K562 (cell line): Measurements from ENCODE around the gene MLANA. TPM values are rescaled to one million over a fixed set of nuclear protein-coding genes. Genes with fewer than 3 reads are reported as not detected.

Experiments used
- CC2D1A ChIP-seq: fragments of 450-650 bp; IDR thresholded peaks from 2 replicates; pipeline ENCODE4 v1.6.1; 2017; ENCODE audit warnings: mild to moderate bottlenecking
- ESRRA ChIP-seq: fragments of 450-650 bp; IDR thresholded peaks from 2 replicates; pipeline ENCODE4 v1.6.1; 2014; ENCODE audit warnings: low read depth, mild to moderate bottlenecking, moderate library complexity, borderline replicate concordance
- FOXM1 ChIP-seq, 2 experiments: fragments of 450-650 bp in 1 of 2; sonication (generic) in 1 of 2; formaldehyde crosslinking in 1 of 2; IDR thresholded peaks; 2 replicates each; pipeline versions ENCODE4 v1.6.1 to v1.9.0; 2017 to 2022; ENCODE audit warnings: low read depth in 2 of 2, mild to moderate bottlenecking in 2 of 2, missing genetic modification reagents in 1 of 2, moderate library complexity in 1 of 2
- JUND ChIP-seq, 2 experiments: IDR thresholded peaks; 2 replicates in 1 of 2; 3 replicates in 1 of 2; pipeline ENCODE4 v1.6.1; 2011; ENCODE audit warnings: borderline replicate concordance in 2 of 2, low read depth in 2 of 2, low read length in 2 of 2, improper control_type of control experiment in 1 of 2, missing biosample characterization in 1 of 2, missing genetic modification characterization in 1 of 2, missing genetic modification reagents in 1 of 2
- RAD21 ChIP-seq, 2 experiments: fragments of 250-450 bp in 1 of 2; fragments of 450-650 bp in 1 of 2; sonication (Bioruptor Pico) in 1 of 2; formaldehyde crosslinking in 1 of 2; IDR thresholded peaks in 1 of 2; conservative IDR thresholded peaks in 1 of 2; 2 replicates each; pipeline versions ENCODE4 v1.4.0 to v1.8.0; 2020 to 2022; ENCODE audit warnings: mild to moderate bottlenecking in 2 of 2, moderate library complexity in 1 of 2
- TCF3 ChIP-seq: sonication (generic); formaldehyde crosslinking; IDR thresholded peaks from 2 replicates; pipeline ENCODE4 v1.4.0; 2020; ENCODE audit warnings: mild to moderate bottlenecking, missing genetic modification reagents
- XRCC5 ChIP-seq: fragments of 200-400 bp; formaldehyde crosslinking; IDR thresholded peaks from 2 replicates; pipeline ENCODE4 v1.6.1; 2017; ENCODE audit warnings: low read depth, mild to moderate bottlenecking, low read length
- polyA plus RNA-seq, 8 experiments: library from polyadenylated mRNA; depleted of rRNA in 4 of 8; stranded (reverse) in 5 of 8; unstranded in 3 of 8; fragments of >200 nt; fragmentation: Nextera tagmentation in 2 of 8; fragmentation: Illumina TruSeq in 1 of 8; extraction: Ambion mirVana in 2 of 8; extraction: Trizol in 1 of 8; gene quantifications; 2 replicates each; pipeline versions ENCODE4 v1.2.1 to v1.2.3, GENCODE V29; 2011 to 2014; ENCODE audit warnings: inconsistent platforms in 1 of 8, missing spikeins in 1 of 8
- total RNA-seq, 7 experiments: library from RNA; depleted of rRNA in 6 of 7; stranded (reverse); fragments of >200 nt in 6 of 7; fragmentation: Illumina TruSeq in 2 of 7; extraction: Trizol in 2 of 7; gene quantifications; 2 replicates each; pipeline versions ENCODE4 v1.2.1 to v1.2.3, GENCODE V29; 2011 to 2021; ENCODE audit warnings: low replicate concordance in 1 of 7
- TF ChIP-seq, protein P1 (sequence below): fragments of 450-650 bp; formaldehyde crosslinking; IDR thresholded peaks from 2 replicates; pipeline ENCODE4 v1.4.0; 2020; ENCODE audit warnings: mild to moderate bottlenecking, moderate library complexity
- TF ChIP-seq, protein P2 (sequence below), 2 experiments: fragments of 450-650 bp; formaldehyde crosslinking in 1 of 2; IDR thresholded peaks; 2 replicates each; pipeline versions ENCODE4 v1.4.0 to v1.6.1; 2014 to 2020; ENCODE audit warnings: mild to moderate bottlenecking in 2 of 2, borderline replicate concordance in 1 of 2, low read depth in 1 of 2

Gene MLANA
- total and polyA plus RNA-seq, 9 of the 15 experiments (the other 6 are each of a cell fraction or from before 2014, with no cell fraction given) = not detected

GRCh38 chr9:5886114-5886939 is 4.4 kb upstream of the MLANA start (continued):
- peak; percentile 30; the same call in 1 of the 2 replicates for TF ChIP-seq JUND (IDR thresholded peaks at IDR 0.05; ENCODE audit: borderline replicate concordance, low read depth, low read length)
- no peak for TF ChIP-seq JUND (tag; IDR thresholded peaks at IDR 0.05; ENCODE audit: borderline replicate concordance, low read depth, low read length)
- TF ChIP-seq TCF3 = 0 out of 2 replicates have a peak, but pooled peaks have one; percentile 17
- no peak for TF ChIP-seq FOXM1 (IDR thresholded peaks at IDR 0.05; ENCODE audit: low read depth)
- TF ChIP-seq FOXM1 (CRISPR knock-in tag; IDR thresholded peaks at IDR 0.05; ENCODE audit: low read depth) = no peak
- 0 out of 2 replicates have a peak, but pooled peaks have one; percentile 37 for TF ChIP-seq CC2D1A
- TF ChIP-seq, protein P1, sequence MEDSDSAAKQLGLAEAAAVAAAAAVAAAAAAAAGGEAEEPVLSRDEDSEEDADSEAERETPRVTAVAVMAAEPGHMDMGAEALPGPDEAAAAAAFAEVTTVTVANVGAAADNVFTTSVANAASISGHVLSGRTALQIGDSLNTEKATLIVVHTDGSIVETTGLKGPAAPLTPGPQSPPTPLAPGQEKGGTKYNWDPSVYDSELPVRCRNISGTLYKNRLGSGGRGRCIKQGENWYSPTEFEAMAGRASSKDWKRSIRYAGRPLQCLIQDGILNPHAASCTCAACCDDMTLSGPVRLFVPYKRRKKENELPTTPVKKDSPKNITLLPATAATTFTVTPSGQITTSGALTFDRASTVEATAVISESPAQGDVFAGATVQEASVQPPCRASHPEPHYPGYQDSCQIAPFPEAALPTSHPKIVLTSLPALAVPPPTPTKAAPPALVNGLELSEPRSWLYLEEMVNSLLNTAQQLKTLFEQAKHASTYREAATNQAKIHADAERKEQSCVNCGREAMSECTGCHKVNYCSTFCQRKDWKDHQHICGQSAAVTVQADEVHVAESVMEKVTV (CRISPR knock-in tag) = peak; percentile 59; the same call in 1 of the 2 replicates
- no peak for TF ChIP-seq ESRRA
- peak; percentile 75 to 92 for TF ChIP-seq RAD21 (CRISPR knock-in tag; conservative IDR thresholded peaks at IDR 0.05 in 1 of 2, IDR thresholded peaks at IDR 0.05 in 1 of 2)
- 0 out of 2 replicates have a peak, but pooled peaks have one; percentile 29 for TF ChIP-seq XRCC5
- TF ChIP-seq, protein P2, sequence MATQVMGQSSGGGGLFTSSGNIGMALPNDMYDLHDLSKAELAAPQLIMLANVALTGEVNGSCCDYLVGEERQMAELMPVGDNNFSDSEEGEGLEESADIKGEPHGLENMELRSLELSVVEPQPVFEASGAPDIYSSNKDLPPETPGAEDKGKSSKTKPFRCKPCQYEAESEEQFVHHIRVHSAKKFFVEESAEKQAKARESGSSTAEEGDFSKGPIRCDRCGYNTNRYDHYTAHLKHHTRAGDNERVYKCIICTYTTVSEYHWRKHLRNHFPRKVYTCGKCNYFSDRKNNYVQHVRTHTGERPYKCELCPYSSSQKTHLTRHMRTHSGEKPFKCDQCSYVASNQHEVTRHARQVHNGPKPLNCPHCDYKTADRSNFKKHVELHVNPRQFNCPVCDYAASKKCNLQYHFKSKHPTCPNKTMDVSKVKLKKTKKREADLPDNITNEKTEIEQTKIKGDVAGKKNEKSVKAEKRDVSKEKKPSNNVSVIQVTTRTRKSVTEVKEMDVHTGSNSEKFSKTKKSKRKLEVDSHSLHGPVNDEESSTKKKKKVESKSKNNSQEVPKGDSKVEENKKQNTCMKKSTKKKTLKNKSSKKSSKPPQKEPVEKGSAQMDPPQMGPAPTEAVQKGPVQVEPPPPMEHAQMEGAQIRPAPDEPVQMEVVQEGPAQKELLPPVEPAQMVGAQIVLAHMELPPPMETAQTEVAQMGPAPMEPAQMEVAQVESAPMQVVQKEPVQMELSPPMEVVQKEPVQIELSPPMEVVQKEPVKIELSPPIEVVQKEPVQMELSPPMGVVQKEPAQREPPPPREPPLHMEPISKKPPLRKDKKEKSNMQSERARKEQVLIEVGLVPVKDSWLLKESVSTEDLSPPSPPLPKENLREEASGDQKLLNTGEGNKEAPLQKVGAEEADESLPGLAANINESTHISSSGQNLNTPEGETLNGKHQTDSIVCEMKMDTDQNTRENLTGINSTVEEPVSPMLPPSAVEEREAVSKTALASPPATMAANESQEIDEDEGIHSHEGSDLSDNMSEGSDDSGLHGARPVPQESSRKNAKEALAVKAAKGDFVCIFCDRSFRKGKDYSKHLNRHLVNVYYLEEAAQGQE (IDR thresholded peaks at IDR 0.05; ENCODE audit: borderline replicate concordance) = peak; percentile 79
- TF ChIP-seq, protein P2 (CRISPR knock-in tag; IDR thresholded peaks at IDR 0.05; ENCODE audit: low read depth) = no peak
